Body of pancreas (tissue), 4 donors: Measurements from ENCODE around the gene CEP112. TPM values are rescaled to one million over a fixed set of nuclear protein-coding genes. Genes with fewer than 3 reads are reported as not detected.

Source experiments
- ATAC-seq: fragments of 150-250 bp; one replicate; pipeline ENCODE4 v1.9.1; 2016
- DNase-seq, 4 donors: peaks; one replicate each; pipeline ENCODE4 v3.0.0-alpha.2; 2019
- H3K27ac ChIP-seq, 4 donors: fragments of 200-600 bp; sonication (generic); 1 replicate in 3 of 4; 2 replicates in 1 of 4; pipeline versions ENCODE4 v1.5.1 to v1.6.1; 2016 to 2019; ENCODE audit warnings: mild to moderate bottlenecking in 1 of 4, mixed read lengths in 1 of 4, moderate library complexity in 1 of 4
- H3K27me3 ChIP-seq, 2 donors: fragments of 200-600 bp; sonication (generic); one replicate each; pipeline ENCODE4 v1.6.0; 2016; ENCODE audit warnings: mild to moderate bottlenecking in 1 of 2
- H3K36me3 ChIP-seq, 2 donors: fragments of 200-600 bp; sonication (generic); replicated peaks in 1 of 2; 2 replicates each; pipeline ENCODE4 v1.5.1; 2016; ENCODE audit warnings: low read depth in 2 of 2; ENCODE audit not compliant: insufficient read depth in 1 of 2
- H3K4me1 ChIP-seq: fragments of 200-600 bp; sonication (generic); one replicate; pipeline ENCODE4 v1.6.0; 2016
- H3K4me3 ChIP-seq, 2 donors: fragments of 200-600 bp; sonication (generic); 1 replicate in 1 of 2; 2 replicates in 1 of 2; pipeline ENCODE4 v1.5.1; 2016 to 2019
- H3K9me3 ChIP-seq, 3 donors: fragments of 200-600 bp; sonication (generic); 1 replicate in 2 of 3; 2 replicates in 1 of 3; pipeline ENCODE4 v1.5.1; 2016
- POLR2A ChIP-seq, 3 donors: fragments of 450-650 bp; IDR thresholded peaks; one replicate each; pipeline ENCODE4 v1.6.1; 2016; ENCODE audit warnings: antibody characterized with exemption in 3 of 3, mild to moderate bottlenecking in 2 of 3
- WGBS, 2 donors: methylation state at CpG; one replicate each; pipeline ENCODE4 v1.1.5; 2017; 5-methylcytosine and 5-hydroxymethylcytosine counted together
- intact Hi-C: fragments of 100-400 bp; cut with DNase I; formaldehyde crosslinking; loops from one replicate; pipeline ENCODE4 v1.15.1; 2023
- total RNA-seq, 2 donors: library from RNA; depleted of rRNA; stranded (reverse); fragments of >200 nt; gene quantifications; one replicate each; pipeline ENCODE4 v1.1.0, GENCODE V29; 2016
- TF ChIP-seq, protein P1 (sequence below), 7 experiments: fragments of 450-650 bp in 4 of 7; fragments of 200-600 bp in 3 of 7; sonication (generic) in 3 of 7; IDR thresholded peaks; one replicate each; pipeline ENCODE4 v1.5.1; 2016 to 2019; ENCODE audit warnings: antibody characterized with exemption in 7 of 7

CEP112 gene
- total RNA-seq, 2 donors from 2014 or later = 5.2 to 10.2 TPM

- Histone ChIP-seq H3K36me3 (no peaks in the 10 kb centered on the region), H3K4me3 (no peak overlapping the region), H3K9me3 (no peaks in the 10 kb centered on the region), H3K27ac (no peak overlapping the region), H3K27me3 (no peaks in the 10 kb centered on the region), H3K4me1 (no peaks in the 10 kb centered on the region)
- no peak for TF ChIP-seq POLR2A (IDR thresholded peaks at IDR 0.05)
- TF ChIP-seq, protein P1, sequence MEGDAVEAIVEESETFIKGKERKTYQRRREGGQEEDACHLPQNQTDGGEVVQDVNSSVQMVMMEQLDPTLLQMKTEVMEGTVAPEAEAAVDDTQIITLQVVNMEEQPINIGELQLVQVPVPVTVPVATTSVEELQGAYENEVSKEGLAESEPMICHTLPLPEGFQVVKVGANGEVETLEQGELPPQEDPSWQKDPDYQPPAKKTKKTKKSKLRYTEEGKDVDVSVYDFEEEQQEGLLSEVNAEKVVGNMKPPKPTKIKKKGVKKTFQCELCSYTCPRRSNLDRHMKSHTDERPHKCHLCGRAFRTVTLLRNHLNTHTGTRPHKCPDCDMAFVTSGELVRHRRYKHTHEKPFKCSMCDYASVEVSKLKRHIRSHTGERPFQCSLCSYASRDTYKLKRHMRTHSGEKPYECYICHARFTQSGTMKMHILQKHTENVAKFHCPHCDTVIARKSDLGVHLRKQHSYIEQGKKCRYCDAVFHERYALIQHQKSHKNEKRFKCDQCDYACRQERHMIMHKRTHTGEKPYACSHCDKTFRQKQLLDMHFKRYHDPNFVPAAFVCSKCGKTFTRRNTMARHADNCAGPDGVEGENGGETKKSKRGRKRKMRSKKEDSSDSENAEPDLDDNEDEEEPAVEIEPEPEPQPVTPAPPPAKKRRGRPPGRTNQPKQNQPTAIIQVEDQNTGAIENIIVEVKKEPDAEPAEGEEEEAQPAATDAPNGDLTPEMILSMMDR (IDR thresholded peaks at IDR 0.05) = no peak
- WGBS, 2 donors = 83 to 90% methylated on average over 5 of the region's 5 CpGs
- no peak for DNase-seq
- intact Hi-C loops = no loop called here
- no peak for ATAC-seq
Measured at GRCh38 chr17:65892912-65893377, 299.0 kb downstream of the CEP112 start.

DNA sequence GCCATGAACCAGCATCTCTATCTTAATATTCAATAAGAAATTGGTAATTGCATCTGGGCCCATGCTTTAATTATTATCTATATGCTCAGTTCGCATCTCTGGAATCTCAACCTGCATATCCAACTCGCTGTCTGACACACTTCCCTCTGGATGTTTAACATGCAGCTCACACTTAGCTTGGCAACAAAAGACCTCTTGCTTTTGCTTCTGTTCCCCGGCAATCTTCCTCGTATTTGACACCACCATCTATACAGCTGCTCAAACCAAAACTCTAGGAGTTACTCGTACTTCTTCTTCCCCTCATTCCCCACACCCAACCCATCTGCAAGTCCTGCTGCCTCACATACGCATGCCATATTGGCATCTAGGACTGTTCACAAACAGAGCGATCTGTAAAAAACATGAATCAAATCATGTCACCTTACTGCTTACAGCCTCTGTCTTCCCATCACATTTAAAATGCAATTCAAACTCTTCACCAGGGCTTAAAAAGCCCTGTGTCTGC lies 300.6 kb downstream of the CEP112 start:
- intact Hi-C loops = no loop called here
- H3K4me1 ChIP-seq = no peaks in the 10 kb centered on the region
- TF ChIP-seq, protein P1 (IDR thresholded peaks at IDR 0.05) = no peak
- no peak for TF ChIP-seq POLR2A (IDR thresholded peaks at IDR 0.05)
- H3K36me3 ChIP-seq = no peaks in the 10 kb centered on the region
- no peaks in the 10 kb centered on the region for H3K27me3 ChIP-seq
- H3K4me3 ChIP-seq = no peak overlapping the region
- H3K9me3 ChIP-seq = no peaks in the 10 kb centered on the region
- ATAC-seq = no peak
- DNase-seq = no peak
- no peak overlapping the region for H3K27ac ChIP-seq
- WGBS, 2 donors = 95 to 97% methylated on average over 7 of the region's 7 CpGs

- H3K27ac ChIP-seq = no peak overlapping the region
- H3K4me1 ChIP-seq = no peaks in the 10 kb centered on the region
- H3K9me3 ChIP-seq = no peaks in the 10 kb centered on the region
- intact Hi-C loops = no loop called here
- no peak for ATAC-seq
- no peaks in the 10 kb centered on the region for H3K27me3 ChIP-seq
- no peak for DNase-seq
- WGBS, 2 donors = 78 to 79% methylated on average over 4 of the region's 4 CpGs
- H3K36me3 ChIP-seq = no peaks in the 10 kb centered on the region
- no peak for TF ChIP-seq POLR2A (IDR thresholded peaks at IDR 0.05)
- TF ChIP-seq, protein P1 (IDR thresholded peaks at IDR 0.05) = no peak
- H3K4me3 ChIP-seq = no peak overlapping the region
Measured at GRCh38 chr17:65888649-65889048, 303.3 kb downstream of the CEP112 start.

DNA sequence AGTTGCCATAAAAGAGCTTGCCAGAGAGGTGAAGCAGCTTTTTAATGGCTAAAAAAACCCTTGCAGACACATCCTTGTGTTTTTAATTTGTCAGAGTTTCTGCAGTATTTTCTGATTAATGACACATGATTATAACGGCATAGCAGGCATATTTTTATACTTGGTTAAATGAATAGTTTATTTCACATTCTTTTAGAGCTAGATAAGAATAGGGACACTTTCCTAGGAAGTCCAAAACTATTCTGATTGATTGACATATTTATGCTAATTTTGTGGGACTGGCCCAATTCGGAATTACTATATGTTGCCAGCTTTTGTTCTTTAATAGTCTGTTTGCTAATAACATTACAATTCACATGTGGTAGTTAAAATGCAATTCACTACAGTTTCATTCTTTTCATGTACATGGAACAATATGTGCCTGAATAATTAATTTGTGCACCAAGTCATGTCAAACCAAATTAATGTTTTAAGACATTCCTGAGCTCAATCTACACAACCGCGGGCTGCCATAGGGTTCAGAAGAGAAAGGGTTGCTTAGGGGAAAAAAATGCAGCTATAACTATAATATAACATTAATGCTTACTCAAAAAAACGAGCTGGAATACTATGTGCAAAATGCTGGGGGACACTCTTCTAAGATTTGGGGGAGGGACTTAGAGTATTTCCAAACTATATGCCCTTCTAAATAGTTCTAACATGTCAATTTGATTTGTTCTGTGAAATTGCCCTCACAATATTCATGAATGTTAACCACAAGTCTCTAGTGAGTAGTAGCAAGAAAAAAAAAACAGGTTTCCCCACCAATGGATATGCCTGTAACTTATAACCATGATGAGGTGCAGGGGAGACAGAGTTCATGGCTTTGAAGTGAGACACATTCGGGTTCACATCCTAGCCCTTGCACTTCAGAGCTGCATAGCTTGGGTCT lies 305.4 kb downstream of the CEP112 start:
- H3K27ac ChIP-seq = no peak overlapping the region
- no peaks in the 10 kb centered on the region for H3K9me3 ChIP-seq
- ATAC-seq (no peak), DNase-seq (no peak)
- H3K4me1 ChIP-seq = no peaks in the 10 kb centered on the region
- intact Hi-C loops = no loop called here
- no peaks in the 10 kb centered on the region for H3K36me3 ChIP-seq
- WGBS, 2 donors = 55 to 57% methylated on average over 6 of the region's 6 CpGs
- H3K4me3 ChIP-seq = no peak overlapping the region
- H3K27me3 ChIP-seq = no peaks in the 10 kb centered on the region
- no peak for TF ChIP-seq POLR2A (IDR thresholded peaks at IDR 0.05)
- TF ChIP-seq, protein P1 (IDR thresholded peaks at IDR 0.05) = no peak
